Gastrocnemius medialis (tissue), 4 donors: Measurements from ENCODE around the gene PANK3.

Experiments used
- POLR2A ChIP-seq, 2 donors: fragments of 450-650 bp; IDR thresholded peaks; one replicate each; pipeline ENCODE4 v1.6.1; 2017; ENCODE audit warnings: antibody characterized with exemption in 2 of 2, mild to moderate bottlenecking in 2 of 2, moderate library complexity in 2 of 2
- TF ChIP-seq, protein P1 (sequence below), 5 experiments: fragments of 450-650 bp in 3 of 5; fragments of 200-600 bp in 2 of 5; sonication (generic) in 2 of 5; IDR thresholded peaks in 4 of 5; conservative IDR thresholded peaks in 1 of 5; 1 replicate in 4 of 5; 2 replicates in 1 of 5; pipeline ENCODE4 v1.5.1; 2016 to 2019; ENCODE audit warnings: antibody characterized with exemption in 5 of 5, mild to moderate bottlenecking in 3 of 5, moderate library complexity in 3 of 5

DNA sequence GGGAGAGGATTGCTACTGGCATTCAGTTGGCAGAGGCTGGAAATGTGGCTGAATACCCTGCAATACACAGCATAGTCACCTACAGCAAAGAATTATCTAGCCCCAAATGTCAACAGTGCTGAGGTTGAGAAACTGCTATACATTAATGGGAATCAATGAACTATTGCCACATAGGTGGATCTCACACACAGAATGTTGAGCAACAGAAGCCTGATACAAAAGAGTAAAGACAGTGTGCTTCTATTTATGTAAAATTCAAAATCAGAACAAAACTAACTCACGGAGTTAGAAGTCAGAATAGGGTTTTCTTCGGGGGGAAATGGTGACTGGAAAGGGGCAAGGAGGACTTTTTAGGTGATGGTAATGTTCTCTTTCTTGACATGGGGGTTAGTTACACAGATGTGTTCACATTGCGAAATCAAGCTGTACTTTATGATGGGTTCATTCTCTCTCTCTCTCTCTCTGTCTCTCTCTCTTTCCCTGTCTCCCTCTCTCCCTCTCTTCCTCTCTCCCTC lies 45.7 kb upstream of the PANK3 start:
- TF ChIP-seq, protein P1, sequence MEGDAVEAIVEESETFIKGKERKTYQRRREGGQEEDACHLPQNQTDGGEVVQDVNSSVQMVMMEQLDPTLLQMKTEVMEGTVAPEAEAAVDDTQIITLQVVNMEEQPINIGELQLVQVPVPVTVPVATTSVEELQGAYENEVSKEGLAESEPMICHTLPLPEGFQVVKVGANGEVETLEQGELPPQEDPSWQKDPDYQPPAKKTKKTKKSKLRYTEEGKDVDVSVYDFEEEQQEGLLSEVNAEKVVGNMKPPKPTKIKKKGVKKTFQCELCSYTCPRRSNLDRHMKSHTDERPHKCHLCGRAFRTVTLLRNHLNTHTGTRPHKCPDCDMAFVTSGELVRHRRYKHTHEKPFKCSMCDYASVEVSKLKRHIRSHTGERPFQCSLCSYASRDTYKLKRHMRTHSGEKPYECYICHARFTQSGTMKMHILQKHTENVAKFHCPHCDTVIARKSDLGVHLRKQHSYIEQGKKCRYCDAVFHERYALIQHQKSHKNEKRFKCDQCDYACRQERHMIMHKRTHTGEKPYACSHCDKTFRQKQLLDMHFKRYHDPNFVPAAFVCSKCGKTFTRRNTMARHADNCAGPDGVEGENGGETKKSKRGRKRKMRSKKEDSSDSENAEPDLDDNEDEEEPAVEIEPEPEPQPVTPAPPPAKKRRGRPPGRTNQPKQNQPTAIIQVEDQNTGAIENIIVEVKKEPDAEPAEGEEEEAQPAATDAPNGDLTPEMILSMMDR (IDR thresholded peaks at IDR 0.05 in 4 of 5, conservative IDR thresholded peaks at IDR 0.05 in 1 of 5), result no peak
- TF ChIP-seq POLR2A (IDR thresholded peaks at IDR 0.05), result no peak
